Medulla oblongata (tissue), 1 donor: Measurements from ENCODE around the gene ERRFI1.
"Not testable (repeated sequence)": the region's sequence is repeated elsewhere in the genome, so short reads cannot be mapped to it uniquely, and the experiment has no call there.

Experiments used
- DNase-seq: peaks from one replicate; pipeline ENCODE4 v3.0.0-alpha.2; 2015; ENCODE audit errors: extremely low spot score

Gene ERRFI1

GRCh38 chr1:7971024-7971423, 55.1 kb downstream of the ERRFI1 start:
- DNase-seq: no peak

GRCh38 chr1:7970246-7970645, 55.9 kb downstream of the ERRFI1 start:
- no peak for DNase-seq

DNA sequence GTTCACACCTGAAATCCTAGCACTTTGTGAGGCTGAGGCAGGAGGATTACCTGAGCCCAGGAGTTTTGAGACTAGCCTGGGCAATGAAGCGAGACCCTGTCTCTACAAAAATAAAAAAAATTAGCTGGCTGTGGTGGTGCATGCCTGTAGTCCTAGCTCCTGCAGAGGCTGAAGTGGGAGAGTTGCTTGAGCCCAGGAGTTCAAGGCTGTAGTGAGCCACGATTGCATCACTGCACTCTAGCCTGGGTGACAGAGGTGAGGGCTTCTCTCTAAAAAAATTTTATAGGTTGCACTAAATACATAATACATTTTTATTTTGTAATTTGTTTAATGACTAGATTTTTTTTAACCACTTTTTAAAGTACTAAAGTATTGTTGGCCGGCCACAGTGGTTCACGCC, 58.5 kb downstream of the ERRFI1 start:
- DNase-seq: no peak

DNA sequence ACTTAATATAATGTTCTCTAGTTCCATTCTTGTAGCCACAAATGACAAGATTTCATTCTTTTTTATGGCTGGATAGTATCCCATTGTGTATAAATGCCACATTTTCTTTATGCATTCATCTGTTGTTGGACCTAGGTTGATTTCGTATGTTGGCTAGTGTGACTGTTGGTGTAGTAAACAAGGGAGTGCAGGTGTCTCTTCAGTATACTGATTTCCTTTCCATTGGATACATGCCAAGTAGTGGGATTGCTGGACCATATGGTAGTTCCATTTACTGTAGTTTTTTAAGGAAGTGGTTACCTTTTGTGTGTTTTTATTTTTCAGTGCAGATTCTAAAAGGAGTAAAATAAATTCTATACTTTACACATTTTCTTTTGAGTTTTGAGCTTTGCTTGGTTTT, 58.9 kb downstream of the ERRFI1 start:
- DNase-seq: no peak

DNA sequence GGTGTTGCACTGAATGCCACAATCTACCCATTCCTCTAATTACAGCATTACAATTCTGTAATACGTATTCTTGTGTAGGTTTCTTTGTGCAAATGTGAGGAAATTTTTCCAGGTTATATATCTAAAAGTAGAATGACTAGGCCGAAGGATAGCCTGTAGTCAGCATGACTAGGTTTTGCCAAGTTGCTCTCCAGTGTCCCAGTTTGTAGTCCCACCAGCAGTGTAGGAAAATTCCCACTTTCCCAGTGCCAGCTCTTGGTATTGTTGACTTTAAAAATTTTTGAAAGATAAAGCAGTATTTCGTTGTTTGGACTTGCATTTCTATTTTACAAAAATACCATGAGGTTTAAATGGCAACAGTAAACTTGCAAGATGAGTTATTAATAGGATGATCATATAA, 61.6 kb downstream of the ERRFI1 start:
- no peak for DNase-seq

DNA sequence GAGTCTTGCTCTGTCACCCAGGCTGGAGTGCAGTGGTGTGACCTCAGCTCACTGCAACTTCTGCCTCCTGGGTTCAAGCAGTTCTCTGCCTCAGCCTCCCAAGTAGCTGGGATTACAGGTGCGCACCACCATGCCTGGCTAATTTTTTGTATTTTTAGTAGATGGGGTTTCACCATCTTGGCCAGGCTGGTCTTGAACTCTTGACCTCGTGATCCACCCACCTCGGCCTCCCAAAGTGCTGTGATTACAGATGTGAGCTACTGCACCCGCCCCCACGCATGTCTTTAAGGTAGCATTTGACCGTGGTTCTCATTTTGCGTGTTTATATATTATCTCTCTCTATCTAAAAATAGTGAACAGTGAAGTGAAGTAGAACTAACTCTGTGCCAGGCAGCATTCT, 62.3 kb downstream of the ERRFI1 start:
- DNase-seq: not testable (repeated sequence)

- DNase-seq: not testable (repeated sequence)
Measured at GRCh38 chr1:7963378-7963730, 62.8 kb downstream of the ERRFI1 start.

- DNase-seq: no peak
Measured at GRCh38 chr1:7962636-7963377, 63.3 kb downstream of the ERRFI1 start.

- no peak for DNase-seq
Measured at GRCh38 chr1:7962014-7962335, 64.1 kb downstream of the ERRFI1 start.
